Heart left ventricle (tissue), 16 donors: ENCODE measurements around the gene RUNX1. TPM values are rescaled to one million over a fixed set of nuclear protein-coding genes. Genes with fewer than 3 reads are reported as not detected.

Experiments used
- ATAC-seq, 4 donors: fragments of 200-7000 bp; cut with Tn5 transposase; one replicate each; pipeline ENCODE4 v1.9.1; 2020 to 2022; ENCODE audit warnings: moderate library complexity in 4 of 4, mild to moderate bottlenecking in 3 of 4, moderate number of reproducible peaks in 1 of 4
- DNase-seq, 5 donors: peaks; one replicate each; pipeline ENCODE4 v3.0.0-alpha.2; 2020
- H3K27ac ChIP-seq, 12 donors: fragments of 200-600 bp; sonication (generic) in 4 of 12; one replicate each; pipeline versions ENCODE4 v1.5.0 to v1.8.0; 2016 to 2022; ENCODE audit warnings: mild to moderate bottlenecking in 2 of 12
- H3K27me3 ChIP-seq, 9 donors: fragments of 200-600 bp; sonication (generic) in 2 of 9; one replicate each; pipeline versions ENCODE4 v1.5.1 to v1.8.0; 2016 to 2022; ENCODE audit warnings: mild to moderate bottlenecking in 3 of 9
- H3K36me3 ChIP-seq, 9 donors: fragments of 200-600 bp; sonication (generic) in 2 of 9; one replicate each; pipeline versions ENCODE4 v1.5.0 to v1.8.0; 2018 to 2022; ENCODE audit warnings: mild to moderate bottlenecking in 2 of 9
- H3K4me1 ChIP-seq, 12 donors: fragments of 200-600 bp; sonication (generic) in 4 of 12; one replicate each; pipeline versions ENCODE4 v1.5.0 to v1.8.0; 2016 to 2022; ENCODE audit warnings: mild to moderate bottlenecking in 3 of 12
- H3K4me3 ChIP-seq, 12 donors: fragments of 200-600 bp; sonication (generic) in 4 of 12; one replicate each; pipeline versions ENCODE4 v1.5.0 to v1.8.0; 2017 to 2022; ENCODE audit warnings: mild to moderate bottlenecking in 9 of 12, moderate library complexity in 4 of 12
- H3K9me3 ChIP-seq, 12 donors: fragments of 200-600 bp; sonication (generic) in 4 of 12; one replicate each; pipeline versions ENCODE4 v1.5.0 to v1.8.0; 2016 to 2022; ENCODE audit warnings: mild to moderate bottlenecking in 1 of 12
- POLR2A ChIP-seq, 2 donors: fragments of 450-650 bp; IDR thresholded peaks; one replicate each; pipeline ENCODE4 v1.6.1; 2017; ENCODE audit warnings: antibody characterized with exemption in 2 of 2, mild to moderate bottlenecking in 2 of 2, moderate library complexity in 2 of 2
- WGBS, 4 donors: extraction: QIAGEN DNeasy Blood & Tissue Kit in 2 of 4; methylation state at CpG; one replicate each; pipeline versions ENCODE4 v1.1.5 to v1.1.7; 2013 to 2018; 5-methylcytosine and 5-hydroxymethylcytosine counted together
- intact Hi-C, 10 donors: fragments of 100-400 bp; cut with DNase I; formaldehyde crosslinking; loops; one replicate each; pipeline versions ENCODE4 v1.11.1 to v1.14.2; 2022
- polyA plus RNA-seq, 2 donors: library from polyadenylated mRNA; stranded (reverse); fragments of 200-250 nt; gene quantifications; one replicate each; pipeline ENCODE4 v1.2.3, GENCODE V29; 2013
- total RNA-seq, 9 donors: library from RNA; depleted of rRNA in 2 of 9; stranded (reverse); fragments of >200 nt in 2 of 9; fragmentation: NEBNext Ultra II Directional in 3 of 9; extraction: Animal tissue kit (Norgen Biotek cat#: 25700) in 3 of 9; gene quantifications; one replicate each; pipeline versions ENCODE4 v1.1.0 to v1.2.4, GENCODE V29; 2016 to 2023
- TF ChIP-seq, protein P1 (sequence below), 12 donors: fragments of 200-600 bp; sonication (generic) in 4 of 12; IDR thresholded peaks; one replicate each; pipeline versions ENCODE4 v1.5.0 to v1.8.0; 2018 to 2022; ENCODE audit warnings: antibody characterized with exemption in 12 of 12, mild to moderate bottlenecking in 5 of 12
- donor health status: ischemic (EF 13 %, LVEDD 7.1; RV severe dilation, severe dysfunction).
- donor health status: healthy with polysubstance abuse.
- donor health status: DM: no; HTN: yes; CAD: no.
- donor health status: DM: no; HTN: no; CAD: no.
- donor health status: ischemic (EF 25% LVEDD 6.9; RV normal size, moderate dysfunction).
- donor health status: ischemic (EF 25% LVEDD 5.7; RV mildly dilated, moderate dysfunction).
- donor health status: healthy.
- donor health status: DM: yes; HTN: yes; CAD: no.
- donor health status: ischemic (EF 35%, LVEDD 5.7; RV mildly dilated, moderate dysfunction).
- donor health status: nonischemic (EF 11% LVEDD 7.7; RV severe dilation, severe dysfunction).
- donor health status: DM: yes; HTN: yes; CAD: no.
- donor health status: PGD.
- donor health status: ischemic (EF 29% LVEDD 5.4; RV normal size, mild dysfunction).
- donor health status: nonischemic (EF 23%, LVEDD 6.1; RV moderate dilation, normal function).

Gene RUNX1
- total and polyA plus RNA-seq, 11 donors: 0.61 to 54.5 (median 4.1) TPM

DNA sequence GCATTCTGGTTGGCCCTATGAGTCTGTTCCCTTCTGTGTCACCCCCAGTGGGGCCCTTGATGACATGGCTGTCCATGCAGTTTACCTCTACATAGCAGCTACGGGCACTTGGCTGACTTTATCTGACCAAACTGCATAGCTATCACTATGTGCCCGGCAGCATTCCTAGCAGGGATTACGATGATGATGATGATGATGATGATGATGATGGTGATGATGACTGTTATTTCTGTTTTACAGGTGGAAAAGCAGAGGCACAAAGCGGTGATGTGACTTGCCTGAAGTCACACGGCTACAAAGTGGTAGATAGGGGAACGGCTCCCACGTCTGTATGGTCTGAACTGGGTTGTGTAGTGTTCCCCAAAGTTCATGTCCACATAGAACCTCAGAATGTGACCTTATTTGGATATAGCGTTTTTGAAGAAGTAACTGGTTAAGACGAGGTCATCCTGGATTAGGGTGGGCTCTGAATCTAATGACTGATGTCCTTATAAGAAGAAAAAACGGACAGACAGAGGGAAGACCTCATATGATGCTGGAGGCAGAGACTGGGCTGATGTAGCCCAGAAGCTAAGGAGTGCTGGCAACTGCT lies 57.6 kb downstream of the RUNX1 start:
- peaks cover 0 to 56% (median 0%) of the 10 kb centered on the region in 12 donors for H3K4me1 ChIP-seq

DNA sequence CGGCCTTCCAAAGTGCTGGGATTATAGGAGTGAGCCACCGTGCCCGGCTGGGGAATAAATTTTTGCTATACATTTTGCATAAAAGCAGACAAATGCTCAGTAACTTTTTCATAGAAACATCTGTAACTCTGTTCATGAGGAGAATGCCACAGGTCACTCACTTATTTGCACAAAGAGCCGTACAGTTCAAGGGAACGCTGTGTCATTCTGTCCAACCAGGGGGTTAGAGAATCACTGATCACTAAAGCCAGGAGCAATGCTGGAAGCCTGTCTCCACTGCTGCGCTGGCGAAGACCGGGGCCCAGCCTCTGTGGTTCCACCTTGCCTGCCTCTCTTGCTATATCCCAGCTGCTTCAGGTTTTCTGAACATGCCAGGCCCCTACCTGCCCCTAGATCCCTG lies 58.3 kb downstream of the RUNX1 start:
- ATAC-seq (no peak), DNase-seq (no peak)
- WGBS, 4 donors: 93 to 97% (median 94%) methylated on average over 8 of the region's 8 CpGs
- Histone ChIP-seq H3K27ac (no peak overlapping the region), H3K4me1 (peaks cover 0 to 56% (median 0%) of the 10 kb centered on the region in 12 donors), H3K9me3 (no peaks in the 10 kb centered on the region), H3K36me3 (no peaks in the 10 kb centered on the region), H3K27me3 (peaks cover 0 to 7% (median 0%) of the 10 kb centered on the region in 9 donors), H3K4me3 (no peak overlapping the region)
- TF ChIP-seq, protein P1, sequence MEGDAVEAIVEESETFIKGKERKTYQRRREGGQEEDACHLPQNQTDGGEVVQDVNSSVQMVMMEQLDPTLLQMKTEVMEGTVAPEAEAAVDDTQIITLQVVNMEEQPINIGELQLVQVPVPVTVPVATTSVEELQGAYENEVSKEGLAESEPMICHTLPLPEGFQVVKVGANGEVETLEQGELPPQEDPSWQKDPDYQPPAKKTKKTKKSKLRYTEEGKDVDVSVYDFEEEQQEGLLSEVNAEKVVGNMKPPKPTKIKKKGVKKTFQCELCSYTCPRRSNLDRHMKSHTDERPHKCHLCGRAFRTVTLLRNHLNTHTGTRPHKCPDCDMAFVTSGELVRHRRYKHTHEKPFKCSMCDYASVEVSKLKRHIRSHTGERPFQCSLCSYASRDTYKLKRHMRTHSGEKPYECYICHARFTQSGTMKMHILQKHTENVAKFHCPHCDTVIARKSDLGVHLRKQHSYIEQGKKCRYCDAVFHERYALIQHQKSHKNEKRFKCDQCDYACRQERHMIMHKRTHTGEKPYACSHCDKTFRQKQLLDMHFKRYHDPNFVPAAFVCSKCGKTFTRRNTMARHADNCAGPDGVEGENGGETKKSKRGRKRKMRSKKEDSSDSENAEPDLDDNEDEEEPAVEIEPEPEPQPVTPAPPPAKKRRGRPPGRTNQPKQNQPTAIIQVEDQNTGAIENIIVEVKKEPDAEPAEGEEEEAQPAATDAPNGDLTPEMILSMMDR (IDR thresholded peaks at IDR 0.05): no peak
- no peak for TF ChIP-seq POLR2A (IDR thresholded peaks at IDR 0.05)
- intact Hi-C loops: no loop called here

More for the DNA sequence above, 57.6 kb downstream of the RUNX1 start:
- TF ChIP-seq, protein P1 (IDR thresholded peaks at IDR 0.05): no peak
- no peak for TF ChIP-seq POLR2A (IDR thresholded peaks at IDR 0.05)
- Histone ChIP-seq H3K4me3 (no peak overlapping the region), H3K36me3 (no peaks in the 10 kb centered on the region), H3K27ac (no peak overlapping the region), H3K27me3 (peaks cover 0 to 7% (median 0%) of the 10 kb centered on the region in 9 donors), H3K9me3 (no peaks in the 10 kb centered on the region)
- ATAC-seq: no peak
- 74 to 80% (median 77%) methylated on average over 10 of the region's 10 CpGs for WGBS, 4 donors
- intact Hi-C loops: no loop called here
- no peak for DNase-seq

DNA sequence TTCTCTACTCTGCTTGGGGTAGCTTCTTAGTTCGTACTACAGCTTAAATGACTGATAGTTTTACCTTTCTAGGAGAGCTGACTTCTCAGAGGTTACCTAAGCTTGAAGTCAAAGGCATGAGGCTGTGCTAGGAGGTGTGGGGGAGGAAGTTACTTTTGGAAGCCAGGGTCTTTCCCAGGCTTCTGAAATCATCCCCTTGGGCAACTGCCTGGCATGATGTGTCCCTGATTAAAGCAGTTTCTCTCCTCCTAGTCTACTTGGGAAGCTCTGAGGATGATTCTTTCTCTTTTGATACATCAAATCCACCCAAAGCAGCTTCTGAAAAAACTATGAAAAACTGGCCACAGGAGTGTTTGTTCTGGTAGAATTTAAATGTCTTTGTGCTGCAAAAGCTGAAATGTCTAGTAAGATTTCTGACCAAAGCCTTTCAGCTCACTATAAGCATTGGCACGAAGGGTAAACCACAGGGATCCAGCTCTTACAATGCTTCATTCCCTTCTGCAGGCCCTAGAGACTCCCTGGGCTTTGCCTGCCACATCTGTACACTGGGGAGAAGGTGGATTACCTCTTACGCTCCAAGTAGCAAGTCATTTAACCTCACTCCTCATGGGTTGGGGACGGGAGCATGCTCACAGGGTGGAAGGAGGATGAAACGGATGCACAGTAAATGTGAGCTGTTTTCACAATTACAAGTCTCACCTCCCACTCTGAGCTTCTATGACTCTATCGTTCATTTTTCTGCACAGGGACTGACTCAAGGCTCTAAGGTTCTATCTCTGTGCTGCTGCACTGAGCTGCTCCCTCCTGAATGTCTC lies 59.6 kb downstream of the RUNX1 start:
- Histone ChIP-seq H3K4me1 (peaks cover 0 to 55% (median 0%) of the 10 kb centered on the region in 12 donors), H3K9me3 (no peaks in the 10 kb centered on the region), H3K27me3 (peaks cover 0 to 7% (median 0%) of the 10 kb centered on the region in 9 donors), H3K36me3 (no peaks in the 10 kb centered on the region), H3K27ac (peak overlapping the region in 1 of 12 donors; percentile 8), H3K4me3 (no peak overlapping the region)
- DNase-seq (no peak), ATAC-seq (no peak)
- TF ChIP-seq POLR2A (IDR thresholded peaks at IDR 0.05): no peak
- TF ChIP-seq, protein P1 (IDR thresholded peaks at IDR 0.05): no peak
- 54 to 86% (median 69%) methylated on average over 6 of the region's 6 CpGs for WGBS, 4 donors
- intact Hi-C loops: no loop called here

DNA sequence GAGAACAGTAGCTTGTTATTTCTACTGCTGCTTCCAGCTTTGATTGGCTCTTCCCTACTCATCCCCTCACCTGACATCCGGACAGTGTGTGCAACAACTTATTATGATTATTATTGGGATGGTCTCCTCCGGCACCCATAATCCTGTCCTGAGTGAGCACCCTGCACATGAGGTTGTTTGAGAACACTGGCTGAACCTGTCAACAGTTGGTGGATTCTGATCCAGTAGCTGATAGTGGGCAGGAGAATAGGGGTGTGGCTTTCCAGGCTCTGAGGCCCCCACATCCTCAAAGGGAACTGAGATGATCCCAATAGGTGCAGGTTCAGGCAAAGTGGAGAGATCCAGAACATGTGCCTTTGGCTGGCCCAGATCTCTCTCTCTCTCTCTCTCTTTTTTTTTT lies 60.5 kb downstream of the RUNX1 start:
- H3K27ac ChIP-seq: no peak overlapping the region
- WGBS, 4 donors: 87 to 95% (median 91%) methylated on average over 2 of the region's 2 CpGs
- peaks cover 0 to 59% (median 0%) of the 10 kb centered on the region in 12 donors for H3K4me1 ChIP-seq
- intact Hi-C loops: no loop called here
- H3K4me3 ChIP-seq: no peak overlapping the region
- no peak for ATAC-seq
- no peaks in the 10 kb centered on the region for H3K36me3 ChIP-seq
- no peaks in the 10 kb centered on the region for H3K9me3 ChIP-seq
- peaks cover 0 to 7% (median 0%) of the 10 kb centered on the region in 9 donors for H3K27me3 ChIP-seq
- no peak for DNase-seq
- TF ChIP-seq, protein P1 (IDR thresholded peaks at IDR 0.05): no peak
- TF ChIP-seq POLR2A (IDR thresholded peaks at IDR 0.05): no peak
